Limb (tissue), 2 donors: ENCODE results near the gene LRRC74A.
A peak's percentile ranks its signal among the peaks of the same experiment; 100 is the strongest.
"Not testable (repeated sequence)": the region's sequence is repeated elsewhere in the genome, so short reads cannot be mapped to it uniquely, and the experiment has no call there.

ENCODE experiments used
- DNase-seq, 2 donors: peaks; one replicate each; pipeline ENCODE4 v3.0.0-alpha.2; 2016; ENCODE audit errors: extremely low spot score in 2 of 2

The LRRC74A gene

GRCh38 chr14:76884853-76885276 is 58.7 kb downstream of the LRRC74A start:
- DNase-seq, result no peak

GRCh38 chr14:76887191-76887590 is 61.0 kb downstream of the LRRC74A start:
- DNase-seq, result no peak

- DNase-seq, result no peak
Measured at GRCh38 chr14:76891391-76891790, 65.2 kb downstream of the LRRC74A start.

- DNase-seq, result no peak
Measured at GRCh38 chr14:76894308-76894707, 68.1 kb downstream of the LRRC74A start.

- not testable (repeated sequence) for DNase-seq
Measured at GRCh38 chr14:76898006-76898405, 71.8 kb downstream of the LRRC74A start.

- DNase-seq, result peak in 1 of 2 donors; percentile 55
Measured at GRCh38 chr14:76900682-76901081, 74.5 kb downstream of the LRRC74A start.

GRCh38 chr14:76901171-76902055 is 75.2 kb downstream of the LRRC74A start:
- peak in 1 of 2 donors; percentile 67 for DNase-seq

- no peak for DNase-seq
Measured at GRCh38 chr14:76902591-76902990, 76.4 kb downstream of the LRRC74A start.

- DNase-seq, result no peak
Measured at GRCh38 chr14:76904100-76904739, 78.0 kb downstream of the LRRC74A start.

- DNase-seq, result peak in 1 of 2 donors; percentile 69
Measured at GRCh38 chr14:76904740-76905569, 78.7 kb downstream of the LRRC74A start.

- no peak for DNase-seq
Measured at GRCh38 chr14:76908834-76909233, 82.6 kb downstream of the LRRC74A start.

GRCh38 chr14:76909266-76909665 is 83.1 kb downstream of the LRRC74A start:
- DNase-seq, result no peak

- DNase-seq, result no peak
Measured at GRCh38 chr14:76910371-76910890, 84.2 kb downstream of the LRRC74A start.

- DNase-seq, result no peak
Measured at GRCh38 chr14:76911473-76911872, 85.3 kb downstream of the LRRC74A start.

- not testable (repeated sequence) for DNase-seq
Measured at GRCh38 chr14:76914533-76915081, 88.4 kb downstream of the LRRC74A start.

- no peak for DNase-seq
Measured at GRCh38 chr14:76916040-76916715, 90.0 kb downstream of the LRRC74A start.

- no peak for DNase-seq
Measured at GRCh38 chr14:76917158-76917596, 91.0 kb downstream of the LRRC74A start.

GRCh38 chr14:76917745-76918255 is 91.6 kb downstream of the LRRC74A start:
- DNase-seq, result no peak

GRCh38 chr14:76918256-76918781 is 92.1 kb downstream of the LRRC74A start:
- DNase-seq, result peak; percentile 81 to 84

GRCh38 chr14:76918782-76919394 is 92.7 kb downstream of the LRRC74A start:
- peak; percentile 91 to 93 for DNase-seq
